Stimulated activated CD4-positive, alpha-beta T cell treated with anti-CD3 and anti-CD28 coated beads, Interleukin-2, amount 100 ng/mL, for 4 hours (primary cell): Measurements from ENCODE around the gene CEACAM18.
"Not testable (repeated sequence)": the region's sequence is repeated elsewhere in the genome, so short reads cannot be mapped to it uniquely, and the experiment has no call there.

Experiments
- DNase-seq: peaks from one replicate; pipeline ENCODE4 v3.0.0-alpha.2; 2020; ENCODE audit warnings: low read depth

Gene CEACAM18

GRCh38 chr19:51461723-51462161 lies 16.6 kb upstream of the CEACAM18 start:
- no peak for DNase-seq

- DNase-seq, result no peak
These were observed 16.1 kb upstream of the CEACAM18 start for GRCh38 chr19:51462276-51462675.

- DNase-seq, result no peak
These were observed 15.7 kb upstream of the CEACAM18 start for GRCh38 chr19:51462681-51463080.

GRCh38 chr19:51463976-51464581 lies 14.3 kb upstream of the CEACAM18 start:
- DNase-seq, result not testable (repeated sequence)

GRCh38 chr19:51466723-51467122 lies 11.6 kb upstream of the CEACAM18 start:
- no peak for DNase-seq

DNA sequence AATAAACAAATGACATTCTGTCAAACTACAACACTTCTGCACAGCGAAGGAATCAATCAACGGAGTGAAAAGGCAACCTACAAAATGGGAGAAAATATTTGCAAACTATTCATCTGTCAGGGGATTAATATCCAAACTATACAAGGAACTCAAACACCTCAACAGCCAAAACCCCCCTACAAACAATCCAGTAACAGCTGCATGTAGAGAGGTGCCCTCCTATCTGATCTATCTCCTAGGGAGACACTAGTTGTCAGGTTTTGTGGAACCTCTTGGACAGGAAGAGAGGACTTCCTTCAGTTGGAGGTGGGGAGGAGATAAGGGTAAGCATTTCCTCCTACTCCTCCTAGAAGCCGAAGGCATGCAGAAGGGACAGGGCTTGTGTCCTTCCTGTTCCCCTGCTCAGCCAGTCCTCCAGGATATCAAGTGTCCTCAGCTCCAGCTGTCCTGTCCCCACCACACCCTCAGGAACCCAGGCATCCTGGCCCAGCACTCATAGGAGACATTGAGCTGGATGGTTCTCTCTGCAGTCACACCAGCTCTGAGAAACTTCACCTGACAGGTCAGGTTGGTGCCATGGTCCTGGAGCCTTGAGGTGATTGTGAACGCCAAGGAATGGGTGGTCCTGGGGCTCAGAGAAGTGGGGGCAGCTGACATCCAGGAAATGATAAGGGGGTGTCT lies 10.3 kb upstream of the CEACAM18 start:
- DNase-seq, result no peak

GRCh38 chr19:51468545-51468920 lies 9.8 kb upstream of the CEACAM18 start:
- no peak for DNase-seq

GRCh38 chr19:51469162-51469561 lies 9.2 kb upstream of the CEACAM18 start:
- no peak for DNase-seq

- DNase-seq, result no peak
These were observed 8.7 kb upstream of the CEACAM18 start for GRCh38 chr19:51469629-51470028.

GRCh38 chr19:51470966-51471365 lies 7.4 kb upstream of the CEACAM18 start:
- DNase-seq, result no peak

GRCh38 chr19:51471527-51471926 lies 6.8 kb upstream of the CEACAM18 start:
- no peak for DNase-seq

GRCh38 chr19:51472607-51473006 lies 5.7 kb upstream of the CEACAM18 start:
- no peak for DNase-seq

GRCh38 chr19:51473009-51473707 lies 5.2 kb upstream of the CEACAM18 start:
- DNase-seq, result peak; percentile 85

GRCh38 chr19:51476164-51476563 lies 2.2 kb upstream of the CEACAM18 start:
- no peak for DNase-seq

DNA sequence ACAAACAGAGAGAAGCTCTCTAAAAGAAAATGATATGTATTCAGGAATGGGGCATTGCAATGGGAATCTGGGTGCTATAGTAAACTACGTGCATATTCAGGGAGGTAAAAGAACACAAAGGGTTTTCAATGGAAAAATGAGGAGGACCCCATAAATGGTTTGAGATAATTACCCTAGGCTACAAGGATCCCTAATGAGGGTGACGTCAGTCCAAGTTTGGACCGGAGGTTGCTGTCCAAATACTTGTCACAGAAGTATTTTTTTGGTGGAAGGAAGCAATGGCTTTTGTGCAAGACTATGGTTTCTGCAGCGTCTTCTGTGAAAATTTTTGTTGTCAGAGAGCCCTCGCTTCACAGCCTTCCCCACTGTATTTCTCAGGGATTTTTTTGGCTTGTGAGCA lies 995 bp upstream of the CEACAM18 start:
- DNase-seq, result no peak

DNA sequence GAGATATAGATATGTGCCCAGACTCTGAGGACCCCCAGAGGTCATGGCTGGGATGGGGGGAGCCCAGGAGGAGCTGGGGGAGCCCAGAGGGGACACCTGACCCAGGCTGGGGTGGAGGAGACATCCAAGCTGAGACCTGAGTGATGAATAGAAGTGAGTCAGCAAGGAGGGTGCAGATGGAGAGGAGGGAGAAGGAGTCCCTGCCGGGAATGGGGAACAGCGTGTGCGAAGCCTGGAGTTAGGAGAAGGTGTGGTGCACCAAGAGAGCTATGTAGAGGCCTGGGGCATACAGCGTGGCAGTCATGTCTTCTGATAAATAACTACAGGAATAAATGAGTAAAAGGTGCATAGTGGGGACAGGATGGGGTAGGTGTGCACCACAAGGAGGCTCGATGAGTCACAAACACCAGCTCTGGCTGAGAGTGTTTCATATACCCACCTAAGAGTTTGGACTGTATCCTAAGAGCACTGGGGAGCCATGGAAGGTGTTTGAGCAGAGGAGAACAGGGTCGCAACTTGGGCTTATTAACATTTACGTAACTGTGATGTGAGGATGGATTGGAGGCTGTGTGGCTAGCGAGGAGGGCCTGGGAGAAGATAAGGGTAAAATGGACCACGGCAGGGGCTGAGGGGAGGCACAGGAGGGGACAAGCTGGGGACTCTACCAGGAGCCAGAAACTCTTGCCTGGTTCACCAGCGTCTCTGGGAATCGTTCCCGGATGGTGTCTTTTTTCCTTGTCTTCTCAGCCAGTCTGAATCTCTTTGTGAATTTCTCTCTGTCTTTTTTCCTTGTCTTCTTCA lies 1.4 kb downstream of the CEACAM18 start:
- DNase-seq, result peak; percentile 37

GRCh38 chr19:51480590-51480989 lies 2.3 kb downstream of the CEACAM18 start:
- DNase-seq, result no peak

GRCh38 chr19:51485960-51486660 lies 7.8 kb downstream of the CEACAM18 start:
- no peak for DNase-seq

GRCh38 chr19:51488491-51488890 lies 10.2 kb downstream of the CEACAM18 start:
- no peak for DNase-seq

GRCh38 chr19:51489113-51489512 lies 10.8 kb downstream of the CEACAM18 start:
- DNase-seq, result peak; percentile 23

DNA sequence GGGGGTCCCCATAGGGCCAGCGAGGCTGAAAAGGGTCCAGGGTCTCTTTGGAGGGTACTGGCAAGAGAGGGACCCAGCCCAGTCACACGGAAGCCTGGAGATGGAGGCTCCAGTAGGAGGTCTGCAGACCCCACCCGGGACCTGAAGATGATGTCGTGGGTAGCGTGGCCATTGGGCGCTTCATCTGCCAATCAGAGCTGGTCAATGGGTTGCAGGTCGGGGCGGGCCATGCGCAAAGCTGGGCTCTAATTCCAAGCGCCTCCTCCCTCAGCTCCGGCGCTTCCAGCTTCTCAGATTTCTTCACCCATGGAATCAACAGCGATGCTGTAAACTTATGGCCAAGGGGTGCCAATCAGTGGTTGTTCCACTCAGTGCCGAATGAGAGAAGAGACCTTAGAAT lies 12.3 kb downstream of the CEACAM18 start:
- no peak for DNase-seq

DNA sequence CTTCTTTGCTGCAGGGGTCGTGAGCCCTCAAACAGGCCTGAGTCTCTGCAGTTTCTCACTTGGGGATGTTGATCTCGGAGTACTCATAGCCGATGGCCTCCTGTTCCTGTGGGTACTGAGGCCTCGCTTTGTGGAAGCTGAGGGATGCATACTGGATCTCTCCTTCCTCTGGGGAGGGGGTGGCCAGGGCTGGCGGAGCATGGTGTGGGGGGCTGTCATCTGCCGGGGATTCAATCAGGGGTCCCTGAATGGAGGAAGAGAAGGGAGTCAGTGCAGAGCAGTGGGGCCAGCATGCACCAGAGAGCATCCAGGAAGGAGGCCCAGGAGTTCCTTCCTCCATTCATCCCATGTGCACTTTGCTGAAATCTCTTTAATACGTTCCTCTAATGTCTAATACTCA lies 13.2 kb downstream of the CEACAM18 start:
- no peak for DNase-seq
